GM12878 (cell line): ENCODE data around the gene CELF6. TPM values are rescaled to one million over a fixed set of nuclear protein-coding genes. Genes with fewer than 3 reads are reported as not detected.

ENCODE experiments used
- ATF2 ChIP-seq: IDR thresholded peaks from 2 replicates; pipeline ENCODE4 v1.6.1; 2012; ENCODE audit warnings: low read length, inconsistent platforms
- BACH1 ChIP-seq: fragments of 450-650 bp; IDR thresholded peaks from 2 replicates; pipeline ENCODE4 v1.6.1; 2017; ENCODE audit warnings: mild to moderate bottlenecking, borderline replicate concordance
- CTCF ChIP-seq, 3 experiments: IDR thresholded peaks in 2 of 3; conservative IDR thresholded peaks in 1 of 3; 2 replicates each; pipeline ENCODE4 v1.5.1; 2011; ENCODE audit warnings: low read depth in 3 of 3, low read length in 3 of 3, mild to moderate bottlenecking in 3 of 3, control low read depth in 2 of 3, moderate library complexity in 2 of 3, inconsistent platforms in 1 of 3, mixed read lengths in 1 of 3; ENCODE audit not compliant: control insufficient read depth in 2 of 3, insufficient read depth in 1 of 3; ENCODE audit errors: extremely low read depth in 1 of 3
- E2F4 ChIP-seq: IDR thresholded peaks from 2 replicates; pipeline ENCODE4 v1.6.1; 2012; ENCODE audit warnings: low read depth, low read length, improper control_type of control experiment
- E2F8 ChIP-seq: fragments of 450-650 bp; IDR thresholded peaks from 2 replicates; pipeline ENCODE4 v1.6.1; 2018; ENCODE audit warnings: mild to moderate bottlenecking, low read depth, moderate library complexity; ENCODE audit not compliant: partially characterized antibody
- EZH2 ChIP-seq: IDR thresholded peaks from 2 replicates; pipeline ENCODE4 v1.6.1; 2012; ENCODE audit warnings: low read depth, mild to moderate bottlenecking, control low read depth, inconsistent platforms, low read length, borderline replicate concordance; ENCODE audit not compliant: control insufficient read depth
- GABPA ChIP-seq: IDR thresholded peaks from 2 replicates; pipeline ENCODE4 v1.6.1; 2014; ENCODE audit warnings: antibody characterized with exemption, low read depth, mild to moderate bottlenecking, inconsistent platforms
- HSF1 ChIP-seq: fragments of 150-350 bp; IDR thresholded peaks from 2 replicates; pipeline ENCODE4 v1.6.1; 2014; ENCODE audit warnings: mild to moderate bottlenecking, low read depth, low read length
- KLF5 ChIP-seq: fragments of 450-650 bp; IDR thresholded peaks from 2 replicates; pipeline ENCODE4 v1.6.1; 2014; ENCODE audit warnings: mild to moderate bottlenecking; ENCODE audit not compliant: partially characterized antibody
- LARP7 ChIP-seq: fragments of 450-650 bp; IDR thresholded peaks from 2 replicates; pipeline ENCODE4 v1.6.1; 2017; ENCODE audit warnings: mild to moderate bottlenecking
- MTA2 ChIP-seq: fragments of 450-650 bp; IDR thresholded peaks from 2 replicates; pipeline ENCODE4 v1.6.1; 2016; ENCODE audit warnings: low read depth, mild to moderate bottlenecking, moderate library complexity
- RELB ChIP-seq: fragments of 450-650 bp; IDR thresholded peaks from 2 replicates; pipeline ENCODE4 v1.6.1; 2017; ENCODE audit warnings: low read depth, mild to moderate bottlenecking, moderate library complexity
- SIN3A ChIP-seq: IDR thresholded peaks from 2 replicates; pipeline ENCODE4 v1.6.1; 2012; ENCODE audit warnings: low read depth, low read length, improper control_type of control experiment
- SMC3 ChIP-seq: IDR thresholded peaks from 2 replicates; pipeline ENCODE4 v1.6.1; 2011; ENCODE audit warnings: low read length, improper control_type of control experiment, borderline replicate concordance
- TAF1 ChIP-seq: IDR thresholded peaks from 2 replicates; pipeline ENCODE4 v1.6.1; 2011; ENCODE audit warnings: mild to moderate bottlenecking, low read depth, low read length, borderline replicate concordance
- ZNF274 ChIP-seq: IDR thresholded peaks from one replicate; pipeline ENCODE4 v1.8.0; 2011; ENCODE audit not compliant: insufficient read length, insufficient read depth
- polyA plus RNA-seq, 11 experiments: library from polyadenylated mRNA; depleted of rRNA in 4 of 11; unstranded in 6 of 11; stranded (reverse) in 5 of 11; fragments of >200 nt; fragmentation: Nextera tagmentation in 4 of 11; fragmentation: Illumina TruSeq in 1 of 11; extraction: Ambion mirVana in 4 of 11; extraction: Trizol in 1 of 11; gene quantifications; 1 replicate in 1 of 11; 2 replicates in 10 of 11; pipeline versions ENCODE4 v1.2.1 to v1.2.3, GENCODE V29; 2011 to 2016; ENCODE audit warnings: inconsistent platforms in 2 of 11, missing spikeins in 2 of 11, low read depth in 1 of 11
- total RNA-seq, 4 experiments: library from RNA; depleted of rRNA in 3 of 4; stranded (reverse); fragments of >200 nt in 3 of 4; fragmentation: Illumina TruSeq in 1 of 4; extraction: Trizol in 1 of 4; gene quantifications; 2 replicates each; pipeline versions ENCODE4 v1.2.1 to v1.2.3, GENCODE V29; 2013 to 2021

Gene CELF6
- total and polyA plus RNA-seq, 10 of the 15 experiments (the other 5 are each of a cell fraction or from before 2014, with no cell fraction given): 0.06 to 0.54 (median 0.23) TPM; not detected in 1

GRCh38 chr15:72272213-72272996 is 47.6 kb downstream of the CELF6 start, which contains the start of gene PARP6 (continued):
- TF ChIP-seq SMC3 (no peak), BACH1 (peak; percentile 90), ZNF274 (no peak), EZH2 (no peak), SIN3A (no peak; the same call in 1 of the 2 replicates), LARP7 (peak; percentile 87; the same call in 1 of the 2 replicates), GABPA (no peak), HSF1 (no peak), ATF2 (no peak), E2F8 (no peak), CTCF (IDR thresholded peaks at IDR 0.05 in 2 of 3, conservative IDR thresholded peaks at IDR 0.05 in 1 of 3; ENCODE audit: control insufficient read depth in 2 of 3, extremely low read depth in 1 of 3, insufficient read depth in 1 of 3, low read depth in 3 of 3, low read length in 3 of 3) (peak; percentile 64 to 77 (median 73)), E2F4 (no peak), TAF1 (peak; percentile 28; the same call in 1 of the 2 replicates), RELB (no peak), MTA2 (no peak), KLF5 (no peak)
